Raji (cell line): ENCODE results near the gene ZNF750.

Experiments
- POLR2A ChIP-seq: IDR thresholded peaks from 2 replicates; pipeline ENCODE4 v1.6.1; 2011; ENCODE audit warnings: low read depth, low read length, control low read depth; ENCODE audit not compliant: insufficient read depth

ZNF750 gene

DNA sequence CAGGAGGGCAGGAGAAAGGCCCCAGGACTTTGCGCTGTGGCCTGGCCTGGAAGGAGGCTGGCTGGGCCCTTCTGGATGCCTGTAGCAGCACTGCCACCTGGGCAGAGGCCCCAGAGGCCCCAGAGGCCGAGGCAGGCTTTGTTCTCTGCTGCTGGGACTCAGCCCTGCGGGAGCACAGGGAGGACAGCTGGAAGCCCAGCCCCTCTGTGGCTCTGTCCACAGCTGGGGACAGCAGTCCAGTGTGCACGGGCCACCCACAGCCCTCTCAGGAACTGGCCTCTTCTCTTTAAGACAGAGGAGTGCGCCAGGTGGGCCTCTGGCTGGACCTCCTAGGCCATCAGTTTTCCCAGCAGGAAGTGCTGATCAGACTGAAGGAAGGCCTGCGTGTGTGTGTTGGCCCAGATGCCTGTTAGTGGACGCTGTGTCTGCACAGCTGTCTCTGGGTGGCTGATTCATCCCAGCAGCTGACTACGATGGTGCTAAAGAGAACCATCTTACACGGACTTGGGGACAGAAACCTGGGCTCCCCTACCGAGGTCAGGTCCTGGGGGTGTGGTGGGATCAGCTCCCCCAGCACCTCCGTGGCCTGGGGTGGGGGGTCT, 26.9 kb upstream of the ZNF750 start:
- no peak for TF ChIP-seq POLR2A

- TF ChIP-seq POLR2A, result no peak
Measured at GRCh38 chr17:82865774-82866395, 26.1 kb upstream of the ZNF750 start.

DNA sequence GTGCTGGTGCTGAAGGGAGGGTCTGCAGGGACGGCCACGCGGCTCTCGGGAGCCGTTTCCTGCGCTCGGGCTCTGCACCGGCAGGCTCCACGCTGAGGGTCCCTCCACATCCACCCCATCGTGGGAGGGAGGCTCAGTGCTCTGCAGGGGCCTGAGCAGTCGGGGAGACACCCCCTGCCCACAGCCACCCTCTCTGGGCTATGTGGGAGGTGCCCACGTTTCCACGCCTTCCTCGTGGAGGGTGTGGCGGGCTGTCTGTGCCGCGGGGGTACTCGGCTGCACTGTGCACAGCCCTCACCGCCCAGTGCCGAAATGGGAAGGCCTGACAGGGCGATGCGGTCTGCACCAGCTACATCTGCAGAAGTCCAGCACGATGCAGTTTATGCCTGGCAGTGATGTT, 25.5 kb upstream of the ZNF750 start:
- TF ChIP-seq POLR2A, result no peak

- TF ChIP-seq POLR2A, result no peak
Measured at GRCh38 chr17:82864713-82865248, 25.0 kb upstream of the ZNF750 start.

DNA sequence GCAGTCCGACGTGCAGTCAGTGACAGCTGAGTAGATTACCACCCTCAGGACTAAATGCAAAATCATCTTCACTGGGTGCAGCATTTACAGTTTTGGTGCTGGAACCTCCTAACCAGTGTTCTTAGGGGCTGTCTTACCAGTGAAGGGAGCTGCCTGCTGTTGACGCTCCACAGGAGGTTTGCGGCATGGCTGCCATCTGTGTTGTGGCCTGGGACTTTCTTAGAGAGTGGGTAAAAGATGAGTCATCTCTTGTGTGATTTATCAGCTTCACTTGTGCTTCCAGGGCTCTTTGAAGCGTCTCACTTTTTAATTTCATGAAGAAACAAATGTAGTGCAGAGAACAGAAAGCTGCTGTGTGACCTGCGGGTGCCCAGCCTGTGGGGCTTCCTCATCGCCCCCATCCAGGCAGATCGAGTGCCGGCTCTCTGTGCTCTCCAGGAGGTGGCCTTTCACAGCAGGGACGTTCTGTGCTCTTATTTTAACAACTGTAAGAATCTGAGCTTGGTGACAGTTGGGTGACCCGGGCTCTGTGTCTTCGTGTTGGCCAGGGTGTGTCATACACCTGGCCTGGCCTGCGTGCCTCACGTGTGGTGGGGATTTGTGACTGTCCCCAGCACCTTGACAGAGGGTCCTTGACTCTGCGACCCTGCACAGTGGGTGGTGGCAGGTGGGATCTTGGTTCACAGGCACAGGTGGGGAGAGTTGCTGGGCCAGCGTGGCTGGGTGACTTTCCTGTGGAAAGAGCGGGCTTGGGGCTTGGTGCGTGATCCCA, 24.3 kb upstream of the ZNF750 start:
- no peak for TF ChIP-seq POLR2A

- TF ChIP-seq POLR2A, result no peak
Measured at GRCh38 chr17:82863383-82863940, 23.6 kb upstream of the ZNF750 start.

GRCh38 chr17:82862737-82863382, 23.0 kb upstream of the ZNF750 start:
- TF ChIP-seq POLR2A, result no peak

- no peak for TF ChIP-seq POLR2A
Measured at GRCh38 chr17:82862191-82862590, 22.4 kb upstream of the ZNF750 start.

DNA sequence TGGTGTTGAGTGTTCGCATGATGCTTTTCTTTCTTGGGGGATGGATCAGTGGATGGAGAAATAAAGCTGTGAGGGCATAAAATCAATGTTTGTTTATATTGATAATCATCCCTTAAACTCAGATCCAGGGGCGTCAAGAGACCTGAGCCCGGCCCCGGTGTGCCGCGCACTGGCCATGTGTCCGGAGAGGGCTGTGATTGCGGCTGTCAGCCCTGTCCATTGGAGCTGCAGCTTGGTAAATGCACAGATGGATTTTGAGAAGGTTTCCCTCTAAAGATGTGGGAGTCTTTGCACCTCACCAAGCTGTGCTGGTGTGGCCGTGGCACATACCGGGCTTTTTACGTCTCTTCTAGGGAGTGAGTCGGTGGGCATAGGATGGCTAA, 21.6 kb upstream of the ZNF750 start:
- TF ChIP-seq POLR2A, result no peak

DNA sequence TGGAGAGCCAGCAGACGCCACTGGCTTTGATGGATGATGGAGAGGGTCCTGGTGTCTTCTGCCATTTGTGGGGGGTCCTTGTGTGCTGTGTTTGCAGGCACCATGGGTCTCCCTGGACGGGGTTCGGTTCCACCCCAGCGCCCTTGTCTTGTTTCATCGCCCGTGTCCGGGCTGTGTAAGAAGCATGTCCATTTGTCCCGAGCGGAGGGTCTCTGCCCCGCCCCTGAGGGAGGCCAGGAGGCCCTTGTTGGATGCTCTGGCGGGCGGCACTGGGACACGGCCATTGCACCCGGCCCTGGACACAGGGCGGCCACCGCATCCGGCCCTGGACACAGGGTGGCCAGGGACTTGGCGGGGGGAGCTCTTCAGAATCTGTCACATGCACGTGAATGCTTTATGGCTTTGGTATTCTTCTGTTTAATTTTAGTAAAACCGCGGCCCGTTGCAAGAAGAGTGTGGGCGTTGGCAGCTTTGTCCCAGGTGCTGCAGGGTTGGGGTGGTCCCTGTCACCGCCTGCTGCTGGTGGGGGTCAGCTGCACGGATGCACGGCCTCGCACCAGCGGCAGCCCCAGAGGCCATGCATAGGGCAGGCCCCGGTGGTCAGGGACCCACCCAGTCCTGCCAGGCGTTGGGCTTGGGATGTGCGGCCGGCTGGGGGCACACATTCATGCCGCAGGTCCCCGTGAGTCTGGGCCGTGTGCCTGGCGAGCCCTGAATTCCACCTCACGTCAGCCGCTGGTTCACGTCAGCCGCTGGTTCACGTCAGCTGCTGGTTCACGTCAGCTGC, 21.0 kb upstream of the ZNF750 start:
- TF ChIP-seq POLR2A, result no peak

DNA sequence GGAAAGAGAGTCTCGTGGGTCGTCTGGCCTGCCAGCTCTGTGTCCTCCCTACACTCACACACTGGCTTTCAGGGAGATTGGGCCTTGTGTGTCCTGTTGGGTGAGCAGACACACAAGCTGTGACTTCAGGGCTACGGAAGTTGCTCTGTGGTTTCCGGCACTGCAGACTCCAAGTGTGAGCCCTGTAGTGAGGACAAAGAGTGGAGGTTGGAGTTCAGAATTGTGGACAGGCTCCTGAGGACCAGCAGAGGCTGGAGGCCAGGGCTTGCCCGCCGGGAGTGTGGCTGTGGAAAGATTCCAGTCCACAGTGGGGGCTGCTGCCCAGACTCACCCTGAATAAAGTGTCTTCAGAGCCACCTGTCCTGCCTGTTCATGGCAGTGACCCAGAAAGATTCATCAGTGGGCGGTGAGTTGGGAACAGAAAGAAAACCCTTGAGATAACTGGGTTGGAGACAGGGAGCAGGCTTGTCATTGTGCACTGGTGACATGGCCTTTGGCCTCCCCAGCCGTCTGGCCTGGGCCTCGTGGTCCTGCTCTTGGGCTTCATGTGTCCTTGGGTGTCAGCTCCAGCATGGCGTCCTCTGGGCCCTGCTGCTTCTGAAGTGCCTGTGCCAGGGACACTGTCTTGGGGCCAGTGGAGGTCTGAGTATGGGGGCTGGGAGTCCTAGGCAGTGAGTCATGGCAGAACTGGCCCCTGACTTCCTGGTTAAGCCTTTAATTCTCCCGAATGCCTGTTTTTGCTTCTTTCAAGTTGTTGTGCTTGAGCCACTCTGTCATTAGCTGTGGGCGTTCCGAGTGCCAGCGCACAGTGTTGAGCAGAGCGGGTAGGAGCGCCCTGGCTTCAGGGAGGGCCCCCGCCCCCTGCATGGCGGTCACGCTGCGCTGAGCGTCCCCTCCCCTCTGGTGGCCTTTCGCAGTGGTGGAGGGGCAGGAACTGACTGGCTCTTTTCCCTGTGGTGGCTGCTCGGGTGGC, 19.9 kb upstream of the ZNF750 start:
- no peak for TF ChIP-seq POLR2A

GRCh38 chr17:82858376-82859126, 18.7 kb upstream of the ZNF750 start:
- no peak for TF ChIP-seq POLR2A

DNA sequence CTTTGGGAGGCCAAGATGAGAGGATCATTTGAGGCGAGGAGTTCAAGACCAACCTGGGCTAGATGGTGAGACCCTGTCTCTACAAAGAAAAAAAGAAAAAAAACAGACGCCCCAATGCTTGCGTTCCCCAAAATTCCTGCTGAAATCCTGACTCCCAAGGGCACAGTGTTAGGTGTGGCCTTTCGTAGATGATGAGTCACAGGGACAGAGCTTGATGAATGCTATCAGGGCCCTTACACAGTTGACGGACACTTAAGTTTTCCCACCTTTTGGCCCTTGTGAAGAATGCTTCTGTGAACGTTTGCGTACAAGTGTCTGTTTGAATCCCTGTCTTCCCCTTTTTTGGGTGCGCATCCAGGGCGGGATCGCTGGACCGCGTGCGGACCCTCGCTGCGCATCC, 16.5 kb upstream of the ZNF750 start:
- no peak for TF ChIP-seq POLR2A
